HG03521 (cell line): ENCODE measurements around the gene EFNA1.

ENCODE experiments used
- ATAC-seq: cut with Tn5 transposase; IDR thresholded peaks from one replicate; pipeline ENCODE4 v1.9.1; 2021; ENCODE audit warnings: mild to moderate bottlenecking, moderate library complexity; ENCODE audit not compliant: unreplicated experiment

Gene EFNA1, protein sequence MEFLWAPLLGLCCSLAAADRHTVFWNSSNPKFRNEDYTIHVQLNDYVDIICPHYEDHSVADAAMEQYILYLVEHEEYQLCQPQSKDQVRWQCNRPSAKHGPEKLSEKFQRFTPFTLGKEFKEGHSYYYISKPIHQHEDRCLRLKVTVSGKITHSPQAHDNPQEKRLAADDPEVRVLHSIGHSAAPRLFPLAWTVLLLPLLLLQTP

DNA sequence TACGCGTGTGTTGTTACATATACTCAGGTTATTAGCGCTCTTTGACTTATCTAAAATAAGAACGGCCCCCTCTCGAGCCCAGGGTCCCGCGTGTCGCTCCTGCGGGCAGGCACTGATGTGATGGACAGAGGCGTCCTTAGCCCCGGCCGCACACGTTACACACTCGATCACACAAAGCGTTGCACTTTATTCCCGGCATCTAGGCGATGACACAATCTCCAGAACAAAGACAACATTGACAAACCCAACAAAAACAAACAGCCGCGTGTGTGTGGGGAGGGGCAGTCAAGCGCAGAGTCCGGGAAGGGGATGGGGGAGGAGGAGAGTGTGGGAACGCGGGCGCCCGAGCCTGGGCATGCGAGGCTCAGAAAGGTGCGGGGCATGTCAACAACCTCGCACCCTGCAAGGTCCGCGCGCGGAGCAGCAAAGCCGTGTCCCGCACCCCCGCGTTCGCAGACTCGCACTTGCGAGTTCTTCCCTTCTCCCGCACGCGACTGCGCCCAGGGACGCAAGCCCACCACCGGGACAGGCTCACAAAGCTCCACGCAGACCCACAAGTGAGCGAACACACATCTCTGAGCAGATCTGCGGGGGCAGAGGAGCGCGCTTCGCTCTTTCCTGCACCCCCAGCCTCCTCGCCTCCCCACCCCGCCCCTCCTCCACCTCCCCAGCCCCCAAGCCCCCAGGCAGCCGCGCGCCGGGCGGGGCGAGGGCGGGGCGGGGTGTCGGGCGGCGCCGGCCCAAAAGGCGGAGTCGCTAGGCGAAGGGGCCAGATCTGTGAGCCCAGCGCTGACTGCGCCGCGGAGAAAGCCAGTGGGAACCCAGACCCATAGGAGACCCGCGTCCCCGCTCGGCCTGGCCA lies at the start of gene EFNA1:
Gene EFNA1, plus strand, starts transcription at position 772 of the 862 bp plus-strand sequence. CDS start 102 bp downstream, outside the sequence.
- no peak for ATAC-seq

DNA sequence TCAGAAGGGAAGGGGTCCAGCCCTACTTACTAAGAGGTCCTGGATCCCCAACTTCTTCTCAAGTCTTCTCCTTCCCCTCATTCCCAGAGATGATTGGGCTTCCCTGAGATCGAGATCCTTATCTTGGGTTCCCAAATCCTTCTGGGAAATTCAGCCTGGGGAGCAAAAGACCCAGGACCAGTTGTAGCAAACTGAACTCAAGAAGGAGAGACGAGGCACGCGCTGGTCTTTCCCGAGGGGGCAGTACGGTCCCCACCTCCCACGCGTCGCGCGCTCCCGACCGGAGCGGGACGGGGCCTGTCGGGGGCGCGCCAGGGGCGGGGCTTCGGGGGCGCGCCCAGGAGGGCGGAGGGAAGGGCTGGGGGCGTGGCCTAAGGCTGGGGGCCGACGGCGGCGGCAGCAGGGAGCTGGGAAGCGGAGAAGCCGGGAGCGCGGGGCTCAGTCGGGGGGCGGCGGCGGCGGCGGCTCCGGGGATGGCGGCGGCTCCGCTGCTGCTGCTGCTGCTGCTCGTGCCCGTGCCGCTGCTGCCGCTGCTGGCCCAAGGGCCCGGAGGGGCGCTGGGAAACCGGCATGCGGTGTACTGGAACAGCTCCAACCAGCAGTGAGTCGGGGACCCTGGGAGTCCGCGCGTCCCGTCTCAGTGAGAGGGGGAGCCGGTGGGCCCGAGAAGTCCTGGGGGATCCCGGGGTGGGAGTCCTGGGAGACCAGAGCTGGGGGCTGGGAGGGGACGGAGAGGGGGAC lies 49.0 kb upstream of the EFNA1 start, which contains the start of gene EFNA3:
Gene EFNA3, plus strand, starts transcription at position 369 of the 741 bp plus-strand sequence. Its CDS starts 105 bp downstream, at position 474.
- no peak for ATAC-seq

DNA sequence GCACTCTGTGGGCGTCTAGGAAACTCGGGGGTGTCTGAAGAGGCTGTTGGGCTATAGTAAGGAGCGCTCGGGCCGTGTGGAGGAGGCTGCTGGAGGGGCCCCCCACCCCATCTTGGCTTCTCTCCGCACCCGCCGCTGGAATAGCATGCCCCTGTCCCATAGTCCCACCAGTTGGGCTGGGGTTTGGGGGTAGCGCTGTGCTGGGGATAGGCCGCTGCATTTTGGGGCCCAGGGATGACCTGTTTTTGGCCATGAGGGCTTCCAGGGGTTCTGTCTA lies 48.5 kb upstream of the EFNA1 start:
- no peak for ATAC-seq

DNA sequence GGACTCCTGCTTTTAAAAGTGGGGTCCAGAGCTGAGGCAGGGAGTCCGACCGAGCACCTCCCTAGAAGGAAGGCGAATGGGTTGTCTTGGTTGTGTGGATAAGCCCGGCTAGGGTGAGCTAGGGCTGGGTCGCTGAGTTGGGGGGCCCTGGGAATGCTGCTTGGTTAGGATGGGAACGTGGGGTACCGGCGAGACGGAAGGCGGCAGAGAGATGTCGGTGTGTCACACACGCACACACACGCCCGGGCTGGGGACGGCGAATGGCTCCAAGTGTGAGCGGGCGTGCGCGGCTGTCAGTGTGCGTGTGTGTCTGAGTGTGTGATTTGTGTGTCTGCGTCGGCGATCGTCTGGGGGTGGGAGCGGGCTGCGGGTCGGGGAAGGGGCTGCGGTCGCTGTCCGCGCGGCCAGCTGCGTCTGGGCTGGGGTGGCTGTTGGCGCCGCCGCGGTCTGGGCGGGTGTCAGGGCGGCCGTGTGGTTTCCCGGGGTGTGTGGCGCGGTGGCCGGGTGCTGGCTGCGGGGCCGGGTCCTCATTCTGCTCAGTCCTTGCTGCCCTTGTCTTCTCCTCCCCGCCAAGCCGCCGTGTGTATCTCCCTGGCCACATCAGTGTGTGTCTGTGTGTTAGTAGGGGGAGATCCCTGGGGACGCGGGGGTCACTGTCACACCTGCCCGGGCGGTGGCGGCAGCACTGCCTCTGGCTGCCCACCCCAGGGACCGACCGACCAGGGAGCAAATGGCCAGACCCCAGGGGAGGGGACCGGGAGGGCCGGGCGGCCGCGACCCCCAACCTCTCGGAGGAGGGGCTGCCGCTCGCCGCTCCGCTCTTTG lies 48.0 kb upstream of the EFNA1 start:
- ATAC-seq, result no peak

DNA sequence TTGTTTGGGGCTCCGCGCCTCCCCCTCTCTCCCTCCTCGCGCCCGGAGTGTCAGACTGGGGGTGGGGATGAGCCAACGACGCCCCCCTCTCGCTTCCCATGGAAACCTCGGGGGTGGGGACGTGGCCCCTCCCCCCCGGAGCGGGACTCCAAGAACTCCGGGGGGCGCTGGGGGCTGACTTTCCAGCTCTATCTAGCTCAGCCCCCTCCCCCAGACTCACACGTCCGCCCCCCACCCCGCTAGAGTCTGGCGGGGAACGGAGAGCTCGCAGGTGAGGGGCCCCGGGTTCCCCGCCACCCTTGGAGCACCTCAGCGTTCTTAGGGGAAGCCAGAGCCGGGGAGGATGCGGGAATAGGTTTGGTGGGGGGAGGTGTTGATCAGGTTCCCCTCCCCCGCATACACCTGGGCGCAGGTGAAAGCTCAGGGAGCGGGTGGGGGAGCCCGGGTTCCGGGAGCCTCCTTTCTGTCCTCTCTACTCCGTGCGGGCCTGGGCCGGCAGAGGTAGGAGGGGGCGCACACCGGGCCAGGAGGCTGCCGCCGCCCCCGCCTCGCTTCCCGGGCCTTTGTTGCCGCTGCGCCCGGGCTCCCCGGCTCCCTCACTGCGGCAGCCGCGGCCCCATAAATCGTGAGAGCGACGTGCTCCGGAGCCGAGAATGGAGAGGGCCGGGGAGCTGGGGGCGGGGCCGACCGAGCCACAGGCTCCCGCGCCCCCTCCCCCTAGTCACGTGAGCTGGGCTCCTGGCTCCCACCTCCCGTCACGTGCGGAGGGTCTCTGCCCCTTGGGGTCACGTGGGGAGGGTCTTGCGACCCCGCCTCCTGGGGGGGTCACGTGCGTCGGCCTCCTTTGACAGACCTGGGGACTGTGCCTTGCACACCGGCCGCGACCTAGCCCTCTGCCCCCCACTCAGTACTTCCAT lies 47.1 kb upstream of the EFNA1 start:
- ATAC-seq, result no peak

DNA sequence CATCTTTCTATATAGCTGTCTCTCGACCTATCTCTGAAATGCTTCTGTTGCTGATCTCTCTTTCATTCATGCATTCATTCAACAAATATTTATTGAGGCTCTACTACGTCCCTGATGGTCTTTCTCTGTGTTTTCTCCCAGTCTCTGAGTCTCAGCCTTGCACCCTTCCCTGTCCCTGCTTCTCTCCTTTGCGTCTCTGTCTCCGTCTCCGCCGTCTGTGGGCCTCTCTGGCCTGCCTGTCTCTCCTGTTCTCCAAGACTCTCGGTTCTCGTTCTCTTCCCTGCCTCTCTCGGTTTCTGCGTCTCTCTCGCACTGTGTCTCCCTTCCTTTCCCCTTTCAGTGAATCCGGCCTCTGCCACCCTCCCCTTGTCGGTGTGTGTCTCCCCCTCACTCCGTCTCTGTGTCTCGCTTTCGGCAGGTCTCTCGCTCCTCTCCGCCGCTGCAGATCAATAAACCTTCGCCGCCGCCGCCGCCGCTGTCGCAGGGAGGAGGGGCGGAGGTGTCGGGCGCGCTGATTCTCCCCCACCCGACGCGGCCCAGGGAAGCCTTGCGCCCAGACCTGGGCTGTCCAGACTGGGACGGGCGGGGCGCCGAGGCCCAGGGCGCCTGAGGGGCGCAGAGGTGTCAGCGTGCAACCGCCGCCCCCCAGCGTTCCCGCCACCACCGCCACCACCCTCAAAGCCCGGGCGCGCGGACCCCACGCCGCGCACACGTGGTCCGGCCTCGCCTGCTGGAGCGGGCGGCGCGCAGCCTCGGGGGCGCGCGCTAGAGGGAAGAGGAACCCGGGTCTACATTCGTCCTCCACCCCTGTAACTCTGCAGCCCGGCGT lies 46.0 kb upstream of the EFNA1 start:
- ATAC-seq, result no peak

DNA sequence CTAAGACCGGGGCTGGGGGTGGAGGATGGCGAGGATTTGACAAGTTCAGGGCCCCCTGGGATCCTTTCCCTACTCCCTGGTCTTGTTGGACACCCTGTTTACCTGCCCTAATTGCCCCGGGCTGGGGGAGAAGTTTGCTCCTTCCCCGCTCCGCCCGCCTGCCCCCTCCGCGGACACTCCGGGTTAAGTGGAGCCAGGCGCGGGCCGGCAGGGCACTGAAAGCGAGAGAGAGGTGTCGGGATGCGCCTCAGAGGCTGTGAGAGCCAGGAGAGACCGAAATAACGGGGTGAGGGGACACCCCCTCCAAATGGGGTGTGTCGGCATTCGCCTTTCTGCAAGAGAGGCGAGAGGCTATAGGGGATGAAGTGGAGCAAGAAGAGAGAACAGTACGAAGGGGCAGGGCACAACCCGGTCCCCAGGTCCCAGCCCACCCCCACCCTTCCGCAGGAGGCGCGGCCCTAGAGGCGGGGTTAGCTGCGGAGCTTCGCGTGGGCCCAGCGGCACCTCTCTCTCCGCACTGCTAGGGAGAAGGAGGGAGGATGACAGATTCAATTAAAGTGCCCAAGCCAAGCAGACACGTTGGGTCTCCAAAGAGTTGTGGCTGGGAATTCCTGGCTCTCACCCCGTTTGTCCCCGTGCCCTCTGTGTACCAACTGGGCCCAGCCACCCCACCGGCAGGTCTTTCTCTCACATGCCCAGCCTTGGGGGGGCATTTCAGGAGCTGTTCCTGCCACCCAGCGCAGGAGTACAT lies 45.2 kb upstream of the EFNA1 start:
- no peak for ATAC-seq

DNA sequence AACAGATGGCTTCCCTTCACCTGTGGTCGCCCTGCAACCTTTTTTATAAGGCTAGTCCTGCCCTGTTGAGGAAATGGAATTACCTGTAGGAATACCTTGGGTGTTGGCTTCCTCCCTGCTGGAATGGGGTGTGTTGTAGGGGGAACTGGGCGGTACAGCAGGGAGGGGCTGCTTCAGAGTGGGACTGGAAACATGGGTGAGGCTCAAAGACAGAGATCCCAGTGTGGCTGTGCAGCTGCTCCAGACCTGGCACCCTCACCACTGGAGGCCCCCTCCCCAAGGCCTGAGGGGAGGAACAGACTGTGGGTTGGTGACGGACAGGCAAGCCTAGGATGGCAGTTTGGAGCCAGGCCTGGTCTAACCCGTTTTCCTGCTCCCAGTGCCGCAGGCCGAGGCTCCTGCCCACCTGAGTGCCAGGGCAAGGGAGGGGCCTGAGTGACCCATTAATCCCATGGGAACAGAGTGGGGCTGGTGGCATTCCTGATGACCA lies 44.6 kb upstream of the EFNA1 start:
- ATAC-seq, result no peak

DNA sequence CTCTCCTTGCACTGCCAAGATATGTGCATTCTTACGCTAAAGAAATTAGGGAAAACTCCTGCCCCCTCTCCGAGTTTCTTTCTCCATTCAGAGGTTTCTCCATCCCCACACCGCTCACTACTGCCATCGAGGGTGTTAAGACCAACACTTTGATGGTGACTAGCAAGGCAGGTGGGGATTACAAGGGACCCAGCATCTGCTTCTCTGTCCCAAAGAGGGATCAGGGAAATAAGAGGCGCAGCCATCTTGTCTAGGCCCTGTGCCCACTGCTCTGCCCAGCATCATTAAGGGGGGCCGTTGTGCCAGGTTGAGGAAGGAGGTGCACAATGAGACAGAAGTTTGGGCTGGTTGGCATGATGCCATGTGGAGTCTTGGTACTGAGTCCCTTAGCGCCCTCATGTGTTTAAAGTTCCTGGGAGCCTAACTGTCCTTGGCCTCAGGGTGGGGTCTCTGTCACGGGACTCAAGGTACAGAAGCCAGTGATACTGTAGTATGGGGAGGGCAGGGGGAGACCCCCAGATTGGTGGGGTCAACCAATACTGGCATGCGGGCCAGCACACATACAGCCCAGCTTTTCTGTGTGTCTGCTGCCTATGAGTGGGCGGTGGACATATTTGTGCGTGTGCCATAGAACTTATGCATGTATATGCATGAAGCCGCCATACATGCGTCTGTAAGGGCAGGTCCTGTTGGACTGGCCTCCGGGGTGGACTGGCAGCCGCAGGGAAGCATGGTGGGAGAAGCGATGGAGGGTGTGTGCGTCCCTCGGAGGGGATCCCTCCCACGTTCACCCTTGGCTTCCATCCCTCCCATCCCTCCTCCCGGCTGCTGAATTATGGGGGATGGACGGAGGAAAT lies 43.6 kb upstream of the EFNA1 start:
- no peak for ATAC-seq

DNA sequence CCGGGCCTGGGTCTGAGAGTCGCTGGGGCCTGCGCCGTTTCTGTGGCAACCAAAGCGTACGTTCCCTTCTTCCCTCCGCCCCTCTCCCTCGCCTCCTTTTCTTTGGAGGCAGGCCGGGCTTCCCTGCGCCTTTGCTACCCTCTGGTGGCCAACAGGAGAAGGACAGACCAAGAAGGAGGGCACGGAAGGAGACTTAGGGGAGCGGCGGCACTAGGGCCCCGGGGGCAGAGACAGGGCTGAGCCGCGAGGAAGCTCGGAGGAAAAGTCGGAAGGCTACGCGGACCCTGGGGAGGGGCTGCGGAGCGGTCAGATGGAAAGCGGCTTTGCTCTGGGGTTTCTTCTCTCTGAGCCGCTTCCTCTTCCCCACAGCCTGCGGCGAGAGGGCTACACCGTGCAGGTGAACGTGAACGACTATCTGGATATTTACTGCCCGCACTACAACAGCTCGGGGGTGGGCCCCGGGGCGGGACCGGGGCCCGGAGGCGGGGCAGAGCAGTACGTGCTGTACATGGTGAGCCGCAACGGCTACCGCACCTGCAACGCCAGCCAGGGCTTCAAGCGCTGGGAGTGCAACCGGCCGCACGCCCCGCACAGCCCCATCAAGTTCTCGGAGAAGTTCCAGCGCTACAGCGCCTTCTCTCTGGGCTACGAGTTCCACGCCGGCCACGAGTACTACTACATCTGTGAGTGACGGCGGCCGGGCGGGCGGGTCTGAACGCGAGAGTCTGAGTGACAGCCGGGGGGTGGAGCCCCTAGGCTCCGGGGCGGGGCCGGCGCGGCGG lies 42.8 kb upstream of the EFNA1 start:
- peak; percentile 68 for ATAC-seq

DNA sequence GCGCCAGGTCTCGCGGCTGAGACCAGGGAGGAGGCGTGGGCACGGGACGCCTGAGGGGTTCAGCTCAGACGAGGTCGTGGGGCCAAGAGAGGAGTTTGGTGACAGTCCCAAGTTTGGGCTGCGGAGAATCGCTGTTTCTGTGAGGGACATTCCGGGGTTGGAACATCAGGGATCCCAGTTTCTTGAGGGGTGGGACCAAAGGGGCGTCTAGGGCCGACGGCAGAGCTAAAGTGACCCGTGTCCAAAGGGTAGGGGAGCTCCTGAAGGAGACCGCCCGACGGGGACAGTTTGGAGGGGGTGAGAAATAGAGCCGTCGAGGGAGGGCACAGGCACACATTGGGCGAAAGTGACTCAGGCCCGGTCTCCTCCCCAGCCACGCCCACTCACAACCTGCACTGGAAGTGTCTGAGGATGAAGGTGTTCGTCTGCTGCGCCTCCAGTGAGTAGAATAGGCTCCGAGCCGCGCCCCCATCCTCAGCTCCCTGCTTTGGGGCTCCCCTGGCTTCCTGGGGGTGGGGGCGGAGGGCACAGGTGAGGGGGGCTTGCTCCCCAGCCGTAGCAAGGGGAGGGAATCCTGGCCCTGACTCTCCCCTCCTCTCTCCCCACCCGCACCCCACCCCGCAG lies 42.1 kb upstream of the EFNA1 start:
- no peak for ATAC-seq

DNA sequence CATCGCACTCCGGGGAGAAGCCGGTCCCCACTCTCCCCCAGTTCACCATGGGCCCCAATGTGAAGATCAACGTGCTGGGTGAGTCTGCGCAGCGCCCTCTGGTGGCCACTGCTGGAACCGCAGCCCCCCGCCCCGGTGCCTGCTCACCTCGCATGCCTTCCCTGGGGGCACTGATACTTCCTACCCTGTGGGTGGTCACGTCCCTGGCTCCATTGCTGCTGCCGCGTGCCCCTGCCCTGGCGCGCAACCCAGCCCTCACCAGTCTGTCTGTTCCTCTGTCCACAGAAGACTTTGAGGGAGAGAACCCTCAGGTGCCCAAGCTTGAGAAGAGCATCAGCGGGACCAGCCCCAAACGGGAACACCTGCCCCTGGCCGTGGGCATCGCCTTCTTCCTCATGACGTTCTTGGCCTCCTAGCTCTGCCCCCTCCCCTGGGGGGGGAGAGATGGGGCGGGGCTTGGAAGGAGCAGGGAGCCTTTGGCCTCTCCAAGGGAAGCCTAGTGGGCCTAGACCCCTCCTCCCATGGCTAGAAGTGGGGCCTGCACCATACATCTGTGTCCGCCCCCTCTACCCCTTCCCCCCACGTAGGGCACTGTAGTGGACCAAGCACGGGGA lies 41.4 kb upstream of the EFNA1 start:
- ATAC-seq, result no peak

DNA sequence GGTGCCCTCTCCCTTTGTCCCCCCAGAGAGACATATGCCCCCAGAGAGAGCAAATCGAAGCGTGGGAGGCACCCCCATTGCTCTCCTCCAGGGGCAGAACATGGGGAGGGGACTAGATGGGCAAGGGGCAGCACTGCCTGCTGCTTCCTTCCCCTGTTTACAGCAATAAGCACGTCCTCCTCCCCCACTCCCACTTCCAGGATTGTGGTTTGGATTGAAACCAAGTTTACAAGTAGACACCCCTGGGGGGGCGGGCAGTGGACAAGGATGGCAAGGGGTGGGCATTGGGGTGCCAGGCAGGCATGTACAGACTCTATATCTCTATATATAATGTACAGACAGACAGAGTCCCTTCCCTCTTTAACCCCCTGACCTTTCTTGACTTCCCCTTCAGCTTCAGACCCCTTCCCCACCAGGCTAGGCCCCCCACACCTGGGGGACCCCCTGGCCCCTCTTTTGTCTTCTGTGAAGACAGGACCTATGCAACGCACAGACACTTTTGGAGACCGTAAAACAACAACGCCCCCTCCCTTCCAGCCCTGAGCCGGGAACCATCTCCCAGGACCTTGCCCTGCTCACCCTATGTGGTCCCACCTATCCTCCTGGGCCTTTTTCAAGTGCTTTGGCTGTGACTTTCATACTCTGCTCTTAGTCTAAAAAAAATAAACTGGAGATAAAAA lies 40.7 kb upstream of the EFNA1 start:
- ATAC-seq, result no peak

DNA sequence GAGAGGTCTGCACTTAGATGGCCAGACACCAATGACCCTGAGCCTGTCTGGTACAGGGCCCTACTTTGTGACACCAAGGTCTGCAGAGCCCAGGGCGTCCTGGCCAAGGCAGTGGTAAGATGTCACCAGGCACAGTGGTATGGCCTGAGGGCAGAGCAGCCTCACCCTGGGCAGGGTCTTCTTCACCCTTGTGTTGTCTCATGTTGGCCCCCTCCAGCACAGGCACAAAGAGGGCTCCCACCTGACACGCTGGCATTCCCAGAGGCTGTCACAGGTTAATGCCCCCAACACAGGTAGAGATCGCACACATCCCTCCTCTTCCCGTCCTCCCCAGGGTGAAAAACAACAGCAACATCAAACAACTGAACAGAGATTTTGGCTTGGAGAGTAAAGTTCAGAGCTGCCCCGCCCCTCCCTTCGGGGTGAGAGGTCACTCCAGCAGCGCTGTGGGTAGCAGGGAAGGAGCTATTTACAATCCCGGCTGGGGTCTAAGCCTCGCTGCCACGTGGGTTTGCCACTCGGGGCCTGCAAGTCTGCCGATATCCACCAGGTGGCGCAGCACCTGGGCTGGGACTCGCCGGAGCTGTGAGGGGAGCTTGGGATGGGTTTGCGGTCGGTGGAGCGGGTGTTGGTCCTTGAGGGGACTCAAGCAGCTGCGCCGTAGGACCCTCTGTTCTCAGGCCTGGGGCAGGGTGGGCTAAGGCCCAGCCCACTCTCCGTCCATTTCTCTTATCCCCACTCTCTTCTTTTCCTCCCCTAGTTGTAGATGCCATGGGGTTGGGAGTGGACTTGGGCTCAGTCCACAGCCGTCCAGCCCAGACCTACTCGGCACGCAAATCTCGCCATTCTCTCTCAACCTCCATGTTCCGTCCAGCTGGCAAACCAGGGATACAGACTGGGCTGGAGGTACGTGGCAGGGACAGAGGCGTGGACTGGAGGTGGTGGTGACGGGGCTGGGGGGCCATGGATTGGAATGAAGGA lies 36.3 kb upstream of the EFNA1 start:
- no peak for ATAC-seq
